ENCODE measurements around the gene BLOC1S6. TPM values are rescaled to one million over a fixed set of nuclear protein-coding genes. Genes with fewer than 3 reads are reported as not detected.

BLOC1S6 gene
- total RNA-seq, 2 experiments from 2014 or later, result 68.5 TPM

DNA sequence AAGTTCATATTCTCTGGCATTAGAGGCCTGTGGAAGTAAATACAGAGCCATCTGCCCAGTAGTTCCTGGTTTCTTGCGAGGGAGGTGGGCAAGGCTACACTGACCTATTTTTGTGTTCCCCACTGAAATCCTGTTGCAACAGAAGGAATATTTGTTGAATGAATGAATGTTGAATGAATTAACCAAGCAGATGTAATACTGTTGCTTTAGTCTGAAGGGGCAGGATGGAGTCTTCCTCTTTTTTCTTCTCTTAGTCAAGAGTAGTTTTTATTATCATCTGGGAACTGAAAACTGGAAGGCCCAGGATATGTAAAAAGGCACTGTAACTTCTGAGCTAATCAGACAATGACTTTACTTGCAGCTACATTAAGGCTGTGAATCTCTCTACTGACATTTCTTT, 17.1 kb downstream of the BLOC1S6 start:
- intact Hi-C loops (cut with DNase I, micrococcal nuclease), result no loop called here
- ATAC-seq (ENCODE audit: poor library complexity) (no peak), DNase-seq (no peak)
- no peak overlapping the region for H3K4me3 ChIP-seq (ENCODE audit: low read length)
- no peak for TF ChIP-seq CTCF (IDR thresholded peaks at IDR 0.05)
- no peaks in the 10 kb centered on the region for H3K27me3 ChIP-seq (ENCODE audit: control insufficient read depth in 1 of 2, insufficient read depth in 2 of 2, low read length in 2 of 2)
- H3K9me3 Mint-ChIP-seq, result no peaks in the 10 kb centered on the region
- H3K4me1 Mint-ChIP-seq (ENCODE audit: low read depth), result peaks cover 15% of the 10 kb centered on the region
- no peak overlapping the region for H3K4me3 Mint-ChIP-seq
- POLR2A ChIA-PET, result no interaction called here
- no peak overlapping the region for H3K27ac Mint-ChIP-seq
- H3K36me3 Mint-ChIP-seq (ENCODE audit: low read depth), result peaks cover 52% of the 10 kb centered on the region
- peaks cover 20% of the 10 kb centered on the region for H3K36me3 ChIP-seq (ENCODE audit: insufficient read depth, low read length)
- no peaks in the 10 kb centered on the region for H3K27me3 Mint-ChIP-seq
- H3K9me3 ChIP-seq (ENCODE audit: control insufficient read depth in 1 of 2, insufficient read depth in 1 of 2, low read length in 2 of 2), result no peaks in the 10 kb centered on the region
- CTCF ChIA-PET, result no interaction called here
- no peaks in the 10 kb centered on the region for H3K4me1 ChIP-seq (ENCODE audit: insufficient read depth, low read length)
- H3K27ac ChIP-seq (ENCODE audit: low read depth in 1 of 2, low read length in 2 of 2), result no peak overlapping the region

- H3K36me3 ChIP-seq (ENCODE audit: insufficient read depth, low read length), result peaks cover 20% of the 10 kb centered on the region
- no peak for DNase-seq
- Mint-ChIP-seq H3K4me1 (ENCODE audit: low read depth) (peaks cover 11% of the 10 kb centered on the region), H3K9me3 (no peaks in the 10 kb centered on the region), H3K27me3 (no peaks in the 10 kb centered on the region), H3K36me3 (ENCODE audit: low read depth) (peaks cover 51% of the 10 kb centered on the region), H3K4me3 (no peak overlapping the region), H3K27ac (no peak overlapping the region)
- ATAC-seq (ENCODE audit: poor library complexity), result no peak
- H3K27ac ChIP-seq (ENCODE audit: low read depth in 1 of 2, low read length in 2 of 2), result no peak overlapping the region
- no peaks in the 10 kb centered on the region for H3K4me1 ChIP-seq (ENCODE audit: insufficient read depth, low read length)
- no peak for TF ChIP-seq CTCF (IDR thresholded peaks at IDR 0.05)
- no peaks in the 10 kb centered on the region for H3K27me3 ChIP-seq (ENCODE audit: control insufficient read depth in 1 of 2, insufficient read depth in 2 of 2, low read length in 2 of 2)
- H3K4me3 ChIP-seq (ENCODE audit: low read length), result no peak overlapping the region
- intact Hi-C loops (cut with DNase I, micrococcal nuclease), result no loop called here
- ChIA-PET POLR2A (no interaction called here), CTCF (interaction anchor here (1.3 kb wide), 1 partner anchor 19 kb away, joined by 7 read pairs; the partner anchor contains the start of gene BLOC1S6)
- no peaks in the 10 kb centered on the region for H3K9me3 ChIP-seq (ENCODE audit: control insufficient read depth in 1 of 2, insufficient read depth in 1 of 2, low read length in 2 of 2)
Observed at GRCh38 chr15:45606413-45606812, 19.2 kb downstream of the BLOC1S6 start.

- no peak overlapping the region for H3K4me3 Mint-ChIP-seq
- no peak overlapping the region for H3K27ac Mint-ChIP-seq
- Histone ChIP-seq H3K4me1 (ENCODE audit: insufficient read depth, low read length) (no peaks in the 10 kb centered on the region), H3K4me3 (ENCODE audit: low read length) (no peak overlapping the region), H3K9me3 (ENCODE audit: control insufficient read depth in 1 of 2, insufficient read depth in 1 of 2, low read length in 2 of 2) (no peaks in the 10 kb centered on the region), H3K36me3 (ENCODE audit: insufficient read depth, low read length) (peaks cover 20% of the 10 kb centered on the region), H3K27ac (ENCODE audit: low read depth in 1 of 2, low read length in 2 of 2) (no peak overlapping the region), H3K27me3 (ENCODE audit: control insufficient read depth in 1 of 2, insufficient read depth in 2 of 2, low read length in 2 of 2) (no peaks in the 10 kb centered on the region)
- ChIA-PET CTCF (interaction anchor here (1.3 kb wide), 1 partner anchor 20 kb away, joined by 7 read pairs; the partner anchor contains the start of gene BLOC1S6), POLR2A (no interaction called here)
- no peak for DNase-seq
- no peaks in the 10 kb centered on the region for H3K9me3 Mint-ChIP-seq
- peaks cover 7% of the 10 kb centered on the region for H3K4me1 Mint-ChIP-seq (ENCODE audit: low read depth)
- no peak for TF ChIP-seq CTCF (IDR thresholded peaks at IDR 0.05)
- no peak for ATAC-seq (ENCODE audit: poor library complexity)
- intact Hi-C loops (cut with DNase I, micrococcal nuclease), result no loop called here
- no peaks in the 10 kb centered on the region for H3K27me3 Mint-ChIP-seq
- peaks cover 47% of the 10 kb centered on the region for H3K36me3 Mint-ChIP-seq (ENCODE audit: low read depth)
Observed at GRCh38 chr15:45606841-45607240, 19.7 kb downstream of the BLOC1S6 start.
